Duodenal mucosa (tissue), 2 donors: Measurements from ENCODE around the gene RABGAP1L.

Experiments
- H3K27ac ChIP-seq: one replicate; pipeline ENCODE4 v1.7.0; 2013; ENCODE audit warnings: low read depth, low read length
- H3K27me3 ChIP-seq, 2 donors: one replicate each; pipeline ENCODE4 v1.7.0; 2013; ENCODE audit warnings: low read length in 2 of 2, control low read depth in 1 of 2; ENCODE audit not compliant: insufficient read depth in 2 of 2, control insufficient read depth in 1 of 2
- H3K36me3 ChIP-seq, 2 donors: one replicate each; pipeline ENCODE4 v1.7.0; 2013; ENCODE audit warnings: low read length in 2 of 2, control low read depth in 1 of 2; ENCODE audit not compliant: insufficient read depth in 2 of 2, control insufficient read depth in 1 of 2
- H3K4me1 ChIP-seq, 2 donors: one replicate each; pipeline ENCODE4 v1.7.0; 2013; ENCODE audit warnings: low read length in 2 of 2, control low read depth in 1 of 2; ENCODE audit not compliant: insufficient read depth in 2 of 2, control insufficient read depth in 1 of 2
- H3K4me3 ChIP-seq, 2 donors: one replicate each; pipeline ENCODE4 v1.7.0; 2013; ENCODE audit warnings: low read length in 2 of 2, low read depth in 1 of 2
- H3K9ac ChIP-seq, 2 donors: one replicate each; pipeline ENCODE4 v1.7.0; 2013; ENCODE audit warnings: low read length in 2 of 2, low read depth in 1 of 2
- H3K9me3 ChIP-seq, 2 donors: one replicate each; pipeline ENCODE4 v1.7.0; 2013; ENCODE audit warnings: low read length in 2 of 2, control low read depth in 1 of 2; ENCODE audit not compliant: control insufficient read depth in 1 of 2

The RABGAP1L gene

GRCh38 chr1:174217248-174217647, 57.9 kb downstream of the RABGAP1L start:
- Histone ChIP-seq H3K4me3 (no peak overlapping the region), H3K4me1 (no peaks in the 10 kb centered on the region), H3K9ac (no peak overlapping the region), H3K36me3 (peaks cover 7 to 15% of the 10 kb centered on the region in 2 donors), H3K27me3 (no peaks in the 10 kb centered on the region), H3K9me3 (peaks cover 0 to 2% of the 10 kb centered on the region in 2 donors), H3K27ac (no peak overlapping the region)

- Histone ChIP-seq H3K4me1 (no peaks in the 10 kb centered on the region), H3K27me3 (no peaks in the 10 kb centered on the region), H3K27ac (no peak overlapping the region), H3K9ac (no peak overlapping the region), H3K4me3 (no peak overlapping the region), H3K36me3 (peaks cover 12 to 16% of the 10 kb centered on the region in 2 donors), H3K9me3 (peaks cover 0 to 6% of the 10 kb centered on the region in 2 donors)
Measured at GRCh38 chr1:174217787-174218574, 58.7 kb downstream of the RABGAP1L start.

GRCh38 chr1:174218983-174219382, 59.7 kb downstream of the RABGAP1L start:
- Histone ChIP-seq H3K9ac (no peak overlapping the region), H3K9me3 (peaks cover 0 to 6% of the 10 kb centered on the region in 2 donors), H3K27me3 (no peaks in the 10 kb centered on the region), H3K27ac (no peak overlapping the region), H3K4me3 (no peak overlapping the region), H3K4me1 (no peaks in the 10 kb centered on the region), H3K36me3 (peaks cover 12 to 16% of the 10 kb centered on the region in 2 donors)

DNA sequence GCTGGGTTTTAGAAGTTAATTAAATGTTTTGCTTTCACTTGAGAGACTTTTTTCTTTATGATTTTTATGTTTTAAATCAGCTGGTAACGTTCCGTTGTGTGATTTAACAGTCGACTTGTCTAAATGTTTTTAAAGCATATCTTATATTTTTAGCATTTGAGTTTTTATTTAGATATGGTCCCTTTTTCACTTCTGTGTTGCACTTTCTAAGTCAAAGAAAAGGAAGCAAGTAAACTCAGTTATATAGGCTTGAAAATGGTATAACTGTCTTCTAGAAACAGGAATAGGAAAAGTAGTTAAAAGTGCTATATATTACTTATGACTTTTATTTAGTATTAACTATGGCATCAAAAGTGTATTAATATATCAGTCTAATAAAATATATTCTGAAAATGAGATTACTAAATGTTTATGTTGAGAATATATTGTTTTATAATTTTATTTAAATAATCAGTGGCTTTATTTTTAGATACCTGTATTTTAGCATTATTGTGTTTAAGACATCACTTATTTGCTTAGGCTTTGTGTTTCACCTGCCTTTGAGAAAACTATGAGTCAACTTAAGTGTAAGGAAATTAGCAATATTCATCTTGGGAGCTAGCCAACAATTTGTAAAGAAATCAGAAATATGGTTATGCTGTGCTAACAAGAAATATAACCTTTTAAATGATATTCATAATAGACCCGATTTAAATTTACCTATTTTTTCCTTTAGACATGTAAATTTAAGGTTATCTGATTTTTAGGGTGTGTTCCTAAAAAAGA, 60.5 kb downstream of the RABGAP1L start:
- Histone ChIP-seq H3K9me3 (peaks cover 0 to 6% of the 10 kb centered on the region in 2 donors), H3K9ac (no peak overlapping the region), H3K36me3 (peaks cover 12 to 16% of the 10 kb centered on the region in 2 donors), H3K27ac (no peak overlapping the region), H3K4me1 (no peaks in the 10 kb centered on the region), H3K27me3 (no peaks in the 10 kb centered on the region), H3K4me3 (no peak overlapping the region)

DNA sequence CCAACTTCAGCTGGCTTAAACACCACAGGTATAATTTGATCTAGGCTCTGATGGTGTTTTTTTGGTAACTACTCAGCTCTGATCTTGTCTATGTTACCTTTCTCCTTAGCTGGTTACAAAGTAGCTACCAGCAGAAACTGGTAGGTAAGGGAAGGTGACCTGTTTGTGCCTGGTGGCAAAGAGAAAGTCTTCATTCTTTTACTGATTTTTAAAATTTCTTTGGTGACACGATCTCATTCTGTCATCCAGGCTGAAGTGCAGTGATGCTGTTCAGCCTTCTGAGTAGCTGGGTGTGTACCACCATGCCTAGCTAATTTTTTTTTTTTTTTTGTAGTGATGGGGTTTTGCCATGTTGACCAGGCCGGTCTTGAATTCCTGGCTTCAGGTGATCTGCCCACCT, 62.4 kb downstream of the RABGAP1L start:
- Histone ChIP-seq H3K9ac (no peak overlapping the region), H3K4me3 (no peak overlapping the region), H3K27ac (no peak overlapping the region), H3K36me3 (peaks cover 12 to 16% of the 10 kb centered on the region in 2 donors), H3K27me3 (no peaks in the 10 kb centered on the region), H3K9me3 (peaks cover 0 to 6% of the 10 kb centered on the region in 2 donors), H3K4me1 (no peaks in the 10 kb centered on the region)

- H3K36me3 ChIP-seq = peaks cover 12 to 16% of the 10 kb centered on the region in 2 donors
Measured at GRCh38 chr1:174222166-174222949, 63.0 kb downstream of the RABGAP1L start.

GRCh38 chr1:174224641-174225040, 65.3 kb downstream of the RABGAP1L start:
- peaks cover 12 to 16% of the 10 kb centered on the region in 2 donors for H3K36me3 ChIP-seq
- no peak overlapping the region for H3K27ac ChIP-seq
- H3K9me3 ChIP-seq = peaks cover 0 to 6% of the 10 kb centered on the region in 2 donors
- H3K4me1 ChIP-seq = no peaks in the 10 kb centered on the region
- no peak overlapping the region for H3K4me3 ChIP-seq
- H3K9ac ChIP-seq = no peak overlapping the region
- no peaks in the 10 kb centered on the region for H3K27me3 ChIP-seq

More at GRCh38 chr1:174222166-174222949, 63.0 kb downstream of the RABGAP1L start:
- Histone ChIP-seq H3K9me3 (peaks cover 0 to 6% of the 10 kb centered on the region in 2 donors), H3K9ac (no peak overlapping the region), H3K4me1 (no peaks in the 10 kb centered on the region), H3K27ac (no peak overlapping the region), H3K4me3 (no peak overlapping the region), H3K27me3 (no peaks in the 10 kb centered on the region)

DNA sequence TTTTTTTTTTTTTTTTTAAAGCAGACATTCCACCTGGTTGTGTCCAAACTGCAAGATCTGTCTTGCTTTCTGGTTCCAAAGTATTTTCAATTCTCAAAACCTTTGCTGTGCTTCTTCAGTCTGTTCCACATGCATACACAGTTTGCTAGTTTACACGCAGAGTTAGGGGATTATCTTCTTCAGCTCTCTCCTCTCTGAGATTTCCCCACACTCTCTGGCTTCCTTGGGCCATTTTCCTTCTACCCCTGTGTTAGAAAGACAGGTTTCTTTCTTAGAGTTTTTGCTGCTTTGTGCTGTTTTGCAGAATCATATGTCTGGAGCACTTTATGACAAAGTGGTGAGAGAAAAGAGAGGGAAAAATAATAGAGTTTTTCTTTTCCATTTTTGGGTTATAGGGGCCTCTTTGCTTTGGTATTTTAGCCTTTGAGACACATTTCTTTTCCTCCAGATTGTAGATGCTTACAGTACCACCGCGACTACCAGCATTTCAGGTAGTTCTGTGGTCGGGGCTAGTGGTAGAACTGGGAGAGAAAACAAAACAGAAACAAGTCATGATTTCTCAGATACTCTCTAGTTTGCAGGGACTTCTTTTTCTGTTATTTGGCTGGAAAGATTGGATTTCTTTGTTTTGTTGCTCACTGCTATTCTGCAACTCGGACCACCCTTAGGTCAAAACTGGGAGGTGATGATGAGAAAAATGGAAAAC, 66.3 kb downstream of the RABGAP1L start:
- no peak overlapping the region for H3K27ac ChIP-seq

DNA sequence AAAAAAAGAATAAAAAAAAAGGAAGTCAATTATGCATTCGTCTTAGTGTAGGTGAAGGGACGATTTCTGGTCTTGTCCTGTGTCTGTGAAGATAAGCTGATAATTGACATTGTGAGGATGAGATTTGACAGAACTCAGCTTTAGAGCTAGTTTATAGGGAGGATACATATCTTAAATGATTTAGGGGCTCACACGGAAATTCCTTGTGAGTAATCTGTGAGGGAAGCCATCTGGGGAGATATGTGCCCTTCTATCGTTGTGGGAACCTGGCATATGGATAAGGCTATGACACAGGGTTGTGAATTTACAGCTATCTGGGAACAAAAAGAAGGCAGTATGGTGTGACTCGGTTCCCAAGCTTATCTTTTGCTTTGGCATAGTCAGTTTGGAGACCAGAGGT, 71.1 kb downstream of the RABGAP1L start:
- Histone ChIP-seq H3K4me1 (no peaks in the 10 kb centered on the region), H3K36me3 (peaks cover 0 to 13% of the 10 kb centered on the region in 2 donors), H3K27ac (no peak overlapping the region), H3K27me3 (no peaks in the 10 kb centered on the region), H3K4me3 (no peak overlapping the region), H3K9me3 (no peaks in the 10 kb centered on the region), H3K9ac (no peak overlapping the region)

More for the DNA sequence above, 66.3 kb downstream of the RABGAP1L start:
- Histone ChIP-seq H3K4me3 (no peak overlapping the region), H3K4me1 (no peaks in the 10 kb centered on the region), H3K27me3 (no peaks in the 10 kb centered on the region), H3K9me3 (peaks cover 0 to 6% of the 10 kb centered on the region in 2 donors), H3K9ac (no peak overlapping the region), H3K36me3 (peaks cover 12 to 14% of the 10 kb centered on the region in 2 donors)
